WTC11 (cell line): ENCODE results near the gene SEMA3C. TPM values are rescaled to one million over a fixed set of nuclear protein-coding genes. Genes with fewer than 3 reads are reported as not detected.

Experiments
- ATAC-seq: fragments of 200-7000 bp; cut with Tn5 transposase; 2 replicates; pipeline ENCODE4 v1.10.0; 2021; ENCODE audit warnings: mild to moderate bottlenecking, moderate library complexity
- CTCF ChIA-PET: fragments of 300-600 bp; sonication (Branson Sonifier 250); formaldehyde crosslinking; loops from one replicate; lab custom pipeline; 2021; ENCODE audit warnings: antibody characterized with exemption; lab: Charles Lee
- POLR2A ChIA-PET: fragments of 350-600 bp; sonication (Branson Sonifier 250); formaldehyde crosslinking; loops from one replicate; lab custom pipeline; 2021; ENCODE audit warnings: antibody characterized with exemption; lab: Charles Lee
- DNase-seq: peaks from one replicate; pipeline ENCODE4 v3.0.0; 2021; ENCODE audit warnings: low spot score
- H3K27ac Mint-ChIP-seq: 2 replicates; pipeline ENCODE4 v1.8.0; 2021; ENCODE audit warnings: mixed read lengths
- H3K27me3 Mint-ChIP-seq: 2 replicates; pipeline ENCODE4 v1.8.0; 2021; ENCODE audit warnings: low read depth, mild to moderate bottlenecking, moderate library complexity, mixed read lengths
- H3K36me3 Mint-ChIP-seq: 2 replicates; pipeline ENCODE4 v1.8.0; 2021; ENCODE audit warnings: mixed read lengths
- H3K4me1 Mint-ChIP-seq: 2 replicates; pipeline ENCODE4 v1.8.0; 2022; ENCODE audit warnings: mixed read lengths
- H3K4me3 Mint-ChIP-seq: 2 replicates; pipeline ENCODE4 v1.8.0; 2021; ENCODE audit warnings: mild to moderate bottlenecking, moderate library complexity, mixed read lengths
- H3K9me3 Mint-ChIP-seq: 2 replicates; pipeline ENCODE4 v1.8.0; 2021; ENCODE audit warnings: mixed read lengths
- CREM ChIP-seq: sonication (generic); formaldehyde crosslinking; IDR thresholded peaks from 2 replicates; pipeline ENCODE4 v1.8.1; 2022; ENCODE audit warnings: mild to moderate bottlenecking, missing genetic modification reagents, moderate library complexity
- CTCF ChIP-seq: fragments of 200-600 bp; IDR thresholded peaks from 2 replicates; pipeline ENCODE4 v1.8.0; 2022; ENCODE audit warnings: antibody characterized with exemption
- E2F4 ChIP-seq: sonication (generic); formaldehyde crosslinking; IDR thresholded peaks from 2 replicates; pipeline ENCODE4 v1.8.1; 2022; ENCODE audit warnings: low read depth, mild to moderate bottlenecking, moderate library complexity, missing genetic modification reagents, borderline replicate concordance
- FOXK1 ChIP-seq: sonication (generic); formaldehyde crosslinking; IDR thresholded peaks from 2 replicates; pipeline ENCODE4 v1.8.0; 2022; ENCODE audit warnings: mild to moderate bottlenecking, moderate library complexity, missing genetic modification reagents
- FOXP1 ChIP-seq: sonication (generic); formaldehyde crosslinking; IDR thresholded peaks from 2 replicates; pipeline ENCODE4 v1.8.0; 2022; ENCODE audit warnings: missing genetic modification reagents, mild to moderate bottlenecking, moderate library complexity, borderline replicate concordance
- MAX ChIP-seq: sonication (generic); formaldehyde crosslinking; IDR thresholded peaks from 2 replicates; pipeline ENCODE4 v1.8.0; 2022; ENCODE audit warnings: mild to moderate bottlenecking, missing genetic modification reagents
- MYBL2 ChIP-seq: sonication (generic); formaldehyde crosslinking; IDR thresholded peaks from 2 replicates; pipeline ENCODE4 v1.8.1; 2023; ENCODE audit warnings: mild to moderate bottlenecking, moderate library complexity, missing genetic modification reagents
- NFATC4 ChIP-seq: fragments of 250-450 bp; sonication (Bioruptor Pico); IDR thresholded peaks from 2 replicates; pipeline ENCODE4 v1.9.0; 2021; ENCODE audit warnings: mild to moderate bottlenecking
- NR3C1 ChIP-seq: sonication (generic); formaldehyde crosslinking; conservative IDR thresholded peaks from 2 replicates; pipeline ENCODE4 v1.8.1; 2023; ENCODE audit warnings: low read depth, mild to moderate bottlenecking, missing genetic modification reagents
- RORB ChIP-seq: fragments of 250-450 bp; sonication (Bioruptor Pico); IDR thresholded peaks from 2 replicates; pipeline ENCODE4 v1.9.0; 2021; ENCODE audit warnings: mild to moderate bottlenecking
- TEAD4 ChIP-seq: sonication (generic); formaldehyde crosslinking; IDR thresholded peaks from 2 replicates; pipeline ENCODE4 v1.8.0; 2022; ENCODE audit warnings: mild to moderate bottlenecking, missing genetic modification reagents
- TP53 ChIP-seq: sonication (generic); formaldehyde crosslinking; IDR thresholded peaks from 2 replicates; pipeline ENCODE4 v1.8.1; 2023; ENCODE audit warnings: mild to moderate bottlenecking, missing genetic modification reagents
- ZMAT4 ChIP-seq: fragments of 250-450 bp; sonication (Bioruptor Pico); IDR thresholded peaks from 2 replicates; pipeline ENCODE4 v1.9.0; 2021; ENCODE audit warnings: mild to moderate bottlenecking
- ZNF317 ChIP-seq: sonication (generic); formaldehyde crosslinking; IDR thresholded peaks from 2 replicates; pipeline ENCODE4 v1.8.1; 2023; ENCODE audit warnings: low read depth, mild to moderate bottlenecking, moderate library complexity, missing genetic modification reagents, borderline replicate concordance
- ZNF416 ChIP-seq: fragments of 250-450 bp; sonication (Bioruptor Pico); IDR thresholded peaks from 2 replicates; pipeline ENCODE4 v1.9.0; 2021; ENCODE audit warnings: mild to moderate bottlenecking, inconsistent platforms
- total RNA-seq: library from RNA; stranded (reverse); gene quantifications from 3 replicates; pipeline ENCODE4 v1.2.3, GENCODE V29; 2021
- TF ChIP-seq, protein P1 (sequence below): sonication (generic); formaldehyde crosslinking; IDR thresholded peaks from 2 replicates; pipeline ENCODE4 v1.8.1; 2023; ENCODE audit warnings: mild to moderate bottlenecking, missing genetic modification reagents
- TF ChIP-seq, protein P2 (sequence below): sonication (generic); formaldehyde crosslinking; IDR thresholded peaks from 2 replicates; pipeline ENCODE4 v1.8.1; 2023; ENCODE audit warnings: mild to moderate bottlenecking, missing genetic modification reagents, borderline replicate concordance
- TF ChIP-seq, protein P3 (sequence below): sonication (generic); formaldehyde crosslinking; IDR thresholded peaks from 2 replicates; pipeline ENCODE4 v1.8.1; 2022; ENCODE audit warnings: missing genetic modification reagents, borderline replicate concordance
- TF ChIP-seq, protein P4 (sequence below): fragments of 250-450 bp; sonication (Bioruptor Pico); IDR thresholded peaks from 2 replicates; pipeline ENCODE4 v1.9.0; 2021; ENCODE audit warnings: mild to moderate bottlenecking, borderline replicate concordance

The SEMA3C gene
- total RNA-seq, 1 experiment from 2014 or later = 2.1 TPM

DNA sequence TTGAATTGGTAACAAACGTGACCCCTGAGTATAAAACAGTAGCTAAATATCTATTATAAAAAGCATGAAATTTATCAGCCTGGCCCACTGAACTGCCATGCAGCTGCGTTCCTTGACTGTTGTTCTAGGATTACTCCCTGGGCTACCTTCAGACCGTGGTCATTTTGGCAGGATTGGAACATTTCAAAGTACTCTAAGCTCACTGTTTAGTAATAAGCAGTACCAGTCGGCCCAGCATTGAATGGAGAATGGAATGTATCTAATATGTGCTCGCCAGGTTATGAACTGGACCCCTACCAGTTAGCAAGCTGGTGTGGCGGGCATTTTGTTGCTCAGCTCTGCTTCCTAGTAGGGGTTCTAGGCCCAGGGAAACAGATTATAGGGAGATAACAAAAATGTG, 112.2 kb downstream of the SEMA3C start:
- Mint-ChIP-seq H3K4me1 (no peaks in the 10 kb centered on the region), H3K27ac (no peak overlapping the region), H3K9me3 (peaks cover 9% of the 10 kb centered on the region), H3K27me3 (no peaks in the 10 kb centered on the region), H3K4me3 (no peak overlapping the region)
- CTCF ChIA-PET = interaction anchor here (1.2 kb wide), 2 partner anchors 145 to 663 kb away, joined by 3 to 5 read pairs; no protein-coding TSS in a partner anchor
- POLR2A ChIA-PET = no interaction called here
- DNase-seq (no peak), ATAC-seq (no peak)
- no peak for TF ChIP-seq MYBL2 (CRISPR knock-in tag)
- no peak for TF ChIP-seq RORB (CRISPR knock-in tag)
- TF ChIP-seq FOXK1 (CRISPR knock-in tag) = no peak
- TF ChIP-seq TEAD4 = no peak
- TF ChIP-seq, protein P1, sequence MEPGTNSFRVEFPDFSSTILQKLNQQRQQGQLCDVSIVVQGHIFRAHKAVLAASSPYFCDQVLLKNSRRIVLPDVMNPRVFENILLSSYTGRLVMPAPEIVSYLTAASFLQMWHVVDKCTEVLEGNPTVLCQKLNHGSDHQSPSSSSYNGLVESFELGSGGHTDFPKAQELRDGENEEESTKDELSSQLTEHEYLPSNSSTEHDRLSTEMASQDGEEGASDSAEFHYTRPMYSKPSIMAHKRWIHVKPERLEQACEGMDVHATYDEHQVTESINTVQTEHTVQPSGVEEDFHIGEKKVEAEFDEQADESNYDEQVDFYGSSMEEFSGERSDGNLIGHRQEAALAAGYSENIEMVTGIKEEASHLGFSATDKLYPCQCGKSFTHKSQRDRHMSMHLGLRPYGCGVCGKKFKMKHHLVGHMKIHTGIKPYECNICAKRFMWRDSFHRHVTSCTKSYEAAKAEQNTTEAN = no peak
- TF ChIP-seq, protein P2, sequence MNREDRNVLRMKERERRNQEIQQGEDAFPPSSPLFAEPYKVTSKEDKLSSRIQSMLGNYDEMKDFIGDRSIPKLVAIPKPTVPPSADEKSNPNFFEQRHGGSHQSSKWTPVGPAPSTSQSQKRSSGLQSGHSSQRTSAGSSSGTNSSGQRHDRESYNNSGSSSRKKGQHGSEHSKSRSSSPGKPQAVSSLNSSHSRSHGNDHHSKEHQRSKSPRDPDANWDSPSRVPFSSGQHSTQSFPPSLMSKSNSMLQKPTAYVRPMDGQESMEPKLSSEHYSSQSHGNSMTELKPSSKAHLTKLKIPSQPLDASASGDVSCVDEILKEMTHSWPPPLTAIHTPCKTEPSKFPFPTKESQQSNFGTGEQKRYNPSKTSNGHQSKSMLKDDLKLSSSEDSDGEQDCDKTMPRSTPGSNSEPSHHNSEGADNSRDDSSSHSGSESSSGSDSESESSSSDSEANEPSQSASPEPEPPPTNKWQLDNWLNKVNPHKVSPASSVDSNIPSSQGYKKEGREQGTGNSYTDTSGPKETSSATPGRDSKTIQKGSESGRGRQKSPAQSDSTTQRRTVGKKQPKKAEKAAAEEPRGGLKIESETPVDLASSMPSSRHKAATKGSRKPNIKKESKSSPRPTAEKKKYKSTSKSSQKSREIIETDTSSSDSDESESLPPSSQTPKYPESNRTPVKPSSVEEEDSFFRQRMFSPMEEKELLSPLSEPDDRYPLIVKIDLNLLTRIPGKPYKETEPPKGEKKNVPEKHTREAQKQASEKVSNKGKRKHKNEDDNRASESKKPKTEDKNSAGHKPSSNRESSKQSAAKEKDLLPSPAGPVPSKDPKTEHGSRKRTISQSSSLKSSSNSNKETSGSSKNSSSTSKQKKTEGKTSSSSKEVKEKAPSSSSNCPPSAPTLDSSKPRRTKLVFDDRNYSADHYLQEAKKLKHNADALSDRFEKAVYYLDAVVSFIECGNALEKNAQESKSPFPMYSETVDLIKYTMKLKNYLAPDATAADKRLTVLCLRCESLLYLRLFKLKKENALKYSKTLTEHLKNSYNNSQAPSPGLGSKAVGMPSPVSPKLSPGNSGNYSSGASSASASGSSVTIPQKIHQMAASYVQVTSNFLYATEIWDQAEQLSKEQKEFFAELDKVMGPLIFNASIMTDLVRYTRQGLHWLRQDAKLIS = no peak
- TF ChIP-seq, protein P3, sequence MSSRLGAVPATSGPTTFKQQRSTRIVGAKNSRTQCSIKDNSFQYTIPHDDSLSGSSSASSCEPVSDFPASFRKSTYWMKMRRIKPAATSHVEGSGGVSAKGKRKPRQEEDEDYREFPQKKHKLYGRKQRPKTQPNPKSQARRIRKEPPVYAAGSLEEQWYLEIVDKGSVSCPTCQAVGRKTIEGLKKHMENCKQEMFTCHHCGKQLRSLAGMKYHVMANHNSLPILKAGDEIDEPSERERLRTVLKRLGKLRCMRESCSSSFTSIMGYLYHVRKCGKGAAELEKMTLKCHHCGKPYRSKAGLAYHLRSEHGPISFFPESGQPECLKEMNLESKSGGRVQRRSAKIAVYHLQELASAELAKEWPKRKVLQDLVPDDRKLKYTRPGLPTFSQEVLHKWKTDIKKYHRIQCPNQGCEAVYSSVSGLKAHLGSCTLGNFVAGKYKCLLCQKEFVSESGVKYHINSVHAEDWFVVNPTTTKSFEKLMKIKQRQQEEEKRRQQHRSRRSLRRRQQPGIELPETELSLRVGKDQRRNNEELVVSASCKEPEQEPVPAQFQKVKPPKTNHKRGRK = no peak
- TF ChIP-seq TP53 (CRISPR knock-in tag) = no peak
- no peak for TF ChIP-seq ZNF416
- TF ChIP-seq CTCF = no peak
- no peak for TF ChIP-seq CREM (CRISPR knock-in tag)
- TF ChIP-seq NFATC4 (CRISPR knock-in tag) = no peak
- no peak for TF ChIP-seq ZMAT4 (CRISPR knock-in tag)
- TF ChIP-seq FOXP1 (CRISPR knock-in tag) = no peak
- no peak for TF ChIP-seq MAX (CRISPR knock-in tag)
- no peak for TF ChIP-seq ZNF317 (CRISPR knock-in tag)
- TF ChIP-seq, all 79 proteins: peak for 0
- no peaks in the 10 kb centered on the region for H3K36me3 Mint-ChIP-seq

DNA sequence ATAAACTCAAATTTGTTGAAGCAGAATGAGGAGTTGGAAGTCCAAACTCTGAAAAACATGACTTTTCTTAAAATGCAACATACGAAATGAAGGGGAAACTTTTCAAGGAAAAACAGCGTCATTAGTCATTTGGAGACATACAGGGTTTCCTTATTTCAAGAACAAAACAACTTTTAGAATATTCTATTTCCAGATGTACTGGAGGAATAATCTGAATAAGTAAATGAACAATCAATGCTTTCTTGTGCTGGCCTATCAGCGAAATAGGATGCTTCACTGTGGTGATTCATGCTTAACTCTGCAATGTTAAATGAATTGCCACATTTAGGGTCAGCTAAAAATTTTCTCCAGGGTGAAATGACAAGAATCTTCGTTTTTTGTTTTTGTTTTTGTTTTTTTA, 114.3 kb downstream of the SEMA3C start:
- no peak for DNase-seq
- ATAC-seq = no peak
- ChIA-PET CTCF (no interaction called here), POLR2A (no interaction called here)
- no peak overlapping the region for H3K27ac Mint-ChIP-seq
- H3K4me3 Mint-ChIP-seq = no peak overlapping the region
- no peaks in the 10 kb centered on the region for H3K36me3 Mint-ChIP-seq
- H3K4me1 Mint-ChIP-seq = no peaks in the 10 kb centered on the region
- no peaks in the 10 kb centered on the region for H3K27me3 Mint-ChIP-seq
- peaks cover 6% of the 10 kb centered on the region for H3K9me3 Mint-ChIP-seq
- TF ChIP-seq E2F4 (CRISPR knock-in tag) = no peak
- TF ChIP-seq, protein P4, sequence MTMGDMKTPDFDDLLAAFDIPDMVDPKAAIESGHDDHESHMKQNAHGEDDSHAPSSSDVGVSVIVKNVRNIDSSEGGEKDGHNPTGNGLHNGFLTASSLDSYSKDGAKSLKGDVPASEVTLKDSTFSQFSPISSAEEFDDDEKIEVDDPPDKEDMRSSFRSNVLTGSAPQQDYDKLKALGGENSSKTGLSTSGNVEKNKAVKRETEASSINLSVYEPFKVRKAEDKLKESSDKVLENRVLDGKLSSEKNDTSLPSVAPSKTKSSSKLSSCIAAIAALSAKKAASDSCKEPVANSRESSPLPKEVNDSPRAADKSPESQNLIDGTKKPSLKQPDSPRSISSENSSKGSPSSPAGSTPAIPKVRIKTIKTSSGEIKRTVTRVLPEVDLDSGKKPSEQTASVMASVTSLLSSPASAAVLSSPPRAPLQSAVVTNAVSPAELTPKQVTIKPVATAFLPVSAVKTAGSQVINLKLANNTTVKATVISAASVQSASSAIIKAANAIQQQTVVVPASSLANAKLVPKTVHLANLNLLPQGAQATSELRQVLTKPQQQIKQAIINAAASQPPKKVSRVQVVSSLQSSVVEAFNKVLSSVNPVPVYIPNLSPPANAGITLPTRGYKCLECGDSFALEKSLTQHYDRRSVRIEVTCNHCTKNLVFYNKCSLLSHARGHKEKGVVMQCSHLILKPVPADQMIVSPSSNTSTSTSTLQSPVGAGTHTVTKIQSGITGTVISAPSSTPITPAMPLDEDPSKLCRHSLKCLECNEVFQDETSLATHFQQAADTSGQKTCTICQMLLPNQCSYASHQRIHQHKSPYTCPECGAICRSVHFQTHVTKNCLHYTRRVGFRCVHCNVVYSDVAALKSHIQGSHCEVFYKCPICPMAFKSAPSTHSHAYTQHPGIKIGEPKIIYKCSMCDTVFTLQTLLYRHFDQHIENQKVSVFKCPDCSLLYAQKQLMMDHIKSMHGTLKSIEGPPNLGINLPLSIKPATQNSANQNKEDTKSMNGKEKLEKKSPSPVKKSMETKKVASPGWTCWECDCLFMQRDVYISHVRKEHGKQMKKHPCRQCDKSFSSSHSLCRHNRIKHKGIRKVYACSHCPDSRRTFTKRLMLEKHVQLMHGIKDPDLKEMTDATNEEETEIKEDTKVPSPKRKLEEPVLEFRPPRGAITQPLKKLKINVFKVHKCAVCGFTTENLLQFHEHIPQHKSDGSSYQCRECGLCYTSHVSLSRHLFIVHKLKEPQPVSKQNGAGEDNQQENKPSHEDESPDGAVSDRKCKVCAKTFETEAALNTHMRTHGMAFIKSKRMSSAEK (CRISPR knock-in tag) = no peak
- no peak for TF ChIP-seq NFATC4 (CRISPR knock-in tag)
- no peak for TF ChIP-seq NR3C1 (CRISPR knock-in tag)
